Stimulated activated CD8-positive, alpha-beta memory T cell treated with anti-CD3 and anti-CD28 coated beads, Interleukin-15, amount 100 ng/mL, for 48 hours (primary cell): ENCODE results near the gene CDK11B.

Source experiments
- DNase-seq, 2 donors: peaks; one replicate each; pipeline ENCODE4 v3.0.0-alpha.2; 2020; ENCODE audit warnings: low read depth in 2 of 2

Gene CDK11B

GRCh38 chr1:1627829-1628753 lies 30.7 kb downstream of the CDK11B start:
- DNase-seq = no peak

GRCh38 chr1:1627261-1627828 lies 31.5 kb downstream of the CDK11B start:
- DNase-seq = no peak

- no peak for DNase-seq
Observed at GRCh38 chr1:1626207-1627141, 32.3 kb downstream of the CDK11B start.

- no peak for DNase-seq
Observed at GRCh38 chr1:1625824-1626206, 33.0 kb downstream of the CDK11B start.

GRCh38 chr1:1625404-1625775 lies 33.4 kb downstream of the CDK11B start:
- DNase-seq = no peak

GRCh38 chr1:1624443-1625403 lies 34.1 kb downstream of the CDK11B start:
- no peak for DNase-seq

GRCh38 chr1:1623631-1624442 lies 35.0 kb downstream of the CDK11B start:
- DNase-seq = no peak

- DNase-seq = no peak
Observed at GRCh38 chr1:1623181-1623630, 35.6 kb downstream of the CDK11B start.

- DNase-seq = no peak
Observed at GRCh38 chr1:1622788-1623094, 36.1 kb downstream of the CDK11B start.

GRCh38 chr1:1622010-1622787 lies 36.6 kb downstream of the CDK11B start:
- no peak for DNase-seq

GRCh38 chr1:1621173-1622009 lies 37.4 kb downstream of the CDK11B start:
- DNase-seq = no peak

GRCh38 chr1:1620433-1621139 lies 38.2 kb downstream of the CDK11B start:
- no peak for DNase-seq

GRCh38 chr1:1619917-1620361 lies 38.9 kb downstream of the CDK11B start:
- no peak for DNase-seq

- DNase-seq = no peak
Observed at GRCh38 chr1:1618396-1619068, 40.3 kb downstream of the CDK11B start.

- no peak for DNase-seq
Observed at GRCh38 chr1:1617925-1618324, 40.9 kb downstream of the CDK11B start.

- no peak for DNase-seq
Observed at GRCh38 chr1:1617516-1617915, 41.3 kb downstream of the CDK11B start.

- no peak for DNase-seq
Observed at GRCh38 chr1:1616838-1617237, 42.0 kb downstream of the CDK11B start.
